KBM-7 (cell line): ENCODE data around the gene TFCP2L1.
A peak's percentile ranks its signal among the peaks of the same experiment; 100 is the strongest.
"Not testable (repeated sequence)": the region's sequence is repeated elsewhere in the genome, so short reads cannot be mapped to it uniquely, and the experiment has no call there.

Experiments
- DNase-seq: peaks from one replicate; pipeline ENCODE4 v3.0.0-alpha.2; 2015
- in situ Hi-C: fragments of 300-500 bp; cut with MboI; formaldehyde crosslinking; loops from 2 replicates; pipeline ENCODE4 v1.14.3; 2020; ENCODE audit warnings: low sequenced_read_pairs, low pct_unique_long_range_greater_than_20kb, mixed read lengths

TFCP2L1 gene

DNA sequence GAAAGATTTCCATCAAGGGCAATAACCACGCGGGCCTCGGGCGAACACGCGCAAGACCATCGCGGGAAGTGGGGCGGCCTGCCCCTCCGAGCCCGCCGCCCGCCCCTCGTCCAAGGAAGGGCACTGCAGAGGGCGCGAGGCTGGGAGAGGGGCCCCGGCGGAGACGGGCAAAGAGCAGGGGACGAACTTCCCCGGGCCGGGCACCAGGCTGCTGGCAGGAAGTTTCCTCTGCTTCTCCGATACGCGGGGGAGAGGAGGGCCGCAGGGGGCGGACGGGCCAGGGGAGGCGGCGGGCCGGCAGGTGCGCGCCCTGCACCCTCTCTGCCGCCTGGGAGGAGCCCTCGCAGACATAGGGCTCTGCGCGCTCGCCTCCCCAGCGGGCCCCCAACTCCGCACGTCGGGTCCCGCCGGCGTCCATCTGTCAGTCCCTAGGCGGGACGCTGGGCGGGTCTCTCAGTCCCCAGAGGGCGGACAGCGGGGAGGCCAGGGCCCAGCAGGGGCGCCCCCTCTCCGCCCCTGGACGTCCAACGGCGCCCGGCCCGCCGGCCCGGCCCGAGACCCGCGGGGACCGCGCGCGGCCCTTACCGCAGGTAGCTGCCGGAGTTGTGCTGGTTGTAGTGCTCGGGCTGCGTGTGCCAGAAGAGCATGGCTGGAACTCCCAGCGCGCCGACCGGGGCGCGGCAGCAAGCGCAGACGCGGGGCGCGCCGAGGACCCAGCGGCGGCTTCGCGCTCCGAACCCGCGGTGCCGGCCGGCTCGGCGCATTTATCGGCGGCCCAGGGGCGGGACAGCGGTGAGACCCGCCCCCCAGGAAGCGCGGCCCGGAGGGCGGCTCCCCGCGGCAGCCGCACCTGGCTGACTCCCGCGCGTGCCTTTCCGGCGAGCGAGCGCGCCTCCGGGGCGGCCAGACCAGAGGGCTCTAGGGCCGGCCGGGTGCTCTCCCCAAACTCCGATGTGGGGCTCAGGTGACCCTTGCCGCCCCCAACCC is at the start of gene TFCP2L1:
Gene TFCP2L1 (minus strand): TSS at position 740 of the 987 bp plus-strand sequence. CDS start 93 bp downstream, at position 647.
- in situ Hi-C loops, result no loop called here
- DNase-seq, result peak; percentile 47

- in situ Hi-C loops, result loop anchor here (25.0 kb wide), 2 partner anchors 247 to 647 kb away; no protein-coding TSS in a partner anchor
- no peak for DNase-seq
Observed at GRCh38 chr2:121333834-121334558, 49.0 kb upstream of the TFCP2L1 start.

GRCh38 chr2:121333231-121333630 is 48.2 kb upstream of the TFCP2L1 start:
- DNase-seq, result no peak
- in situ Hi-C loops, result loop anchor here (25.0 kb wide), 2 partner anchors 246 to 646 kb away; no protein-coding TSS in a partner anchor

GRCh38 chr2:121331324-121331723 is 46.3 kb upstream of the TFCP2L1 start:
- in situ Hi-C loops, result loop anchor here (25.0 kb wide), 2 partner anchors 244 to 644 kb away; no protein-coding TSS in a partner anchor
- not testable (repeated sequence) for DNase-seq

- in situ Hi-C loops, result loop anchor here (25.0 kb wide), 2 partner anchors 244 to 644 kb away; no protein-coding TSS in a partner anchor
- no peak for DNase-seq
Observed at GRCh38 chr2:121330921-121331320, 45.9 kb upstream of the TFCP2L1 start.

GRCh38 chr2:121329786-121330185 is 44.8 kb upstream of the TFCP2L1 start:
- in situ Hi-C loops, result loop anchor here (25.0 kb wide), 2 partner anchors 242 to 642 kb away; no protein-coding TSS in a partner anchor

GRCh38 chr2:121326628-121327027 is 41.6 kb upstream of the TFCP2L1 start:
- in situ Hi-C loops, result loop anchor here (25.0 kb wide), 2 partner anchors 239 to 639 kb away; no protein-coding TSS in a partner anchor
- DNase-seq, result no peak

More at GRCh38 chr2:121329786-121330185, 44.8 kb upstream of the TFCP2L1 start:
- DNase-seq, result no peak

- in situ Hi-C loops, result no loop called here
- DNase-seq, result no peak
Observed at GRCh38 chr2:121324601-121325000, 39.6 kb upstream of the TFCP2L1 start.

GRCh38 chr2:121321476-121321875 is 36.5 kb upstream of the TFCP2L1 start:
- in situ Hi-C loops, result no loop called here
- DNase-seq, result no peak

GRCh38 chr2:121319941-121320340 is 34.9 kb upstream of the TFCP2L1 start:
- in situ Hi-C loops, result no loop called here
- DNase-seq, result no peak

GRCh38 chr2:121316986-121317385 is 32.0 kb upstream of the TFCP2L1 start:
- in situ Hi-C loops, result no loop called here
- DNase-seq, result no peak

- in situ Hi-C loops, DNase-seq: not testable (repeated sequence)
Observed at GRCh38 chr2:121313701-121314100, 28.7 kb upstream of the TFCP2L1 start.

- DNase-seq, result peak; percentile 53
- in situ Hi-C loops, result no loop called here
Observed at GRCh38 chr2:121309801-121310200, 24.8 kb upstream of the TFCP2L1 start.

DNA sequence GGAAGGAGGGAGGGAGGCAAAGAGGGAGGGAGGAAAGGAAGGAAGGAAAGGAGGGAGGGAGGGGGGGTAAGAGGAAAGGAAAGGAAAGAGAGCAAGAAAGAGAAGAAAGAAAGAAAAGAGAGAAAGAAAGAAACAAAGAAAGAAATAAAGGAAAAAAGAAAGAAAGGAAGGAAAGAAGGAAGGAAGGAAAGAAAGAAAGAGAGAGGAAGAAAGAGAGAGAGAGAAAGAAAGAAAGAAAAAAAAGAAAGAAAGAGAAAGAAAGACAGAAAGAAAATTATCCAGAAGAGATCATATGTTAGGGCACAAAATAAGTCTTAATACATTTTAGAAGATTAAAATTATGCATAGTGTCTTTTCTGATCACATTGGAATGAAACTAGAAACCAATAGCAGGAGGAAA is 24.3 kb upstream of the TFCP2L1 start:
- in situ Hi-C loops, result no loop called here
- no peak for DNase-seq

GRCh38 chr2:121307048-121307447 is 22.0 kb upstream of the TFCP2L1 start:
- in situ Hi-C loops, result no loop called here
- no peak for DNase-seq

DNA sequence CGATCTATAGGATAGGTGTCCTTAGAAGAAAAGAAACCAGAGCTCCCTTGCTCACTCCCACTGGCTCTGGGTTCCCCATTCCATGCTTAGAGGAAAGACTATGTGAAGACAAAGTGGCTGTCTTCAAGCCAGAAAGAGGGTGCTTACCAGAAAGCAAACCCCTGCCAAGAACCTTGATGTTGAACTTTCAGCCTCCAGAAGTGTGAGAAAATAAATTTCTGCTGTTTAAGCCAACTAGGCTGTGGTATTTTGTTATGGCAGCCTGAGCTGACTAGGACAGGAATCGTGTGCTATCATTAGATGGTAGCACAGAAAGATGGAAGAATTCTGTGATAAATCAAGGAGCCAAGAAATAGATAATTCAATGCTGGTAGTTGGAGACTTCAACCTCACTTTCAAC is 19.9 kb upstream of the TFCP2L1 start:
- in situ Hi-C loops, result no loop called here
- no peak for DNase-seq

DNA sequence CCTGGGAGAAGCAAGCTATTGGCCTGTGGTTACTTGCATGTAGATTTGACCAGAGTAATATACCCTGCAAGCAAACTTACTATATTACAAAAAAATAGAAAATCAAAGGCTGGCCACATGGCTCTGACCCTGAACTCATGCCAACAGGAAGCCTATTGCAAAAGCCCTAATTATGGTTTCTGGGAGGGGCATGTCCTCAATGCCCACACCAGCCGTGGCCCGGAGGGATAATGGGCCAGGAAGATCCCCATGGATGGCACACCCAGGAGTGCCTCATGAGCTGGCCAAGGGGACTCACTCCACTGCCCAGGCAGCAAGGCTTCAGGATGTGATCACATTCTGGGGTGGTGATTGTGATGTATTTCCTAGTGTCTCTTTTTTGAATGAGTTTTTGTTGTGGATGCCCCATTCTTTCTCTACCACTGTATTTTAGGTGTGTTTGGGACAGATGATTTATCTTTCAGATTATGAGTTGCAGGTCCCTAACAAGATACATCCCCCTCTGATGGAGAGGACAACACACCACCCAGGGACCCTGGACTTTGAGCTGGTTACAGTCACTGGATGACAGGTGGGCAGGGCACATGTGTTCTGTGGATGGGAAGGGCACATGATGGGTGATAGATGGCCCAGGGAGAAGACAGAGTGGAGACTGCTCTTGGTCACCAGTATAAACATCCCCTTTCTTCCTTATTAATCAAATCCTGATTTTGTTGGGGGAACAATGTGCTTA is 18.7 kb upstream of the TFCP2L1 start:
- DNase-seq, result no peak
- in situ Hi-C loops, result no loop called here

- DNase-seq, in situ Hi-C loops: not testable (repeated sequence)
Observed at GRCh38 chr2:121301190-121301589, 16.2 kb upstream of the TFCP2L1 start.

DNA sequence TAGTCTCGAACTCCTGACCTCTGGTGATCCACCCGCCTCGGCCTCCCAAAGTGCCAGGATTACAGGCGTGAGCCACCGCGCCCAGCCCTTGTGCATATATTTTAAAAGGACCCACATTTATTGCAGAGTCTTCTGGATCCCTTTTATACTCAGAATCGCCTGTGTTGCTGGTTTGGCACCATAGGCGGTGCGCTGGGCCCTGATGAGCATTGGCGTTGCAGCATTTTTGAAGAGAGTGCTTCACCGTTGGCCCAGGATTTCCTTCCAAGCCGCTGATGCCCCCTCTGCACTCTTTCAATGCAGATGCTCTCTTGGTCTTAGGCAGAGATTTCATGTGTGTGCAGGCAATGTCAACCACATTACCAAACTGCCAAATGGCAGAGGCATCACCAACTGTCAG is 13.5 kb upstream of the TFCP2L1 start:
- DNase-seq, result no peak
- in situ Hi-C loops, result no loop called here
